CD4-positive, alpha-beta T cell treated with Interferon gamma for 1 hour (primary cell): ENCODE results near the gene CDR2.

Experiments used
- DNase-seq: peaks from one replicate; pipeline ENCODE4 v3.0.0-alpha.2; 2020

The CDR2 gene

GRCh38 chr16:22348291-22348690, 26.1 kb downstream of the CDR2 start:
- DNase-seq, result no peak

- no peak for DNase-seq
Measured at GRCh38 chr16:22347100-22347820, 27.2 kb downstream of the CDR2 start.

- no peak for DNase-seq
Measured at GRCh38 chr16:22346483-22346882, 27.9 kb downstream of the CDR2 start.

GRCh38 chr16:22342082-22342481, 32.3 kb downstream of the CDR2 start:
- DNase-seq, result no peak

GRCh38 chr16:22340945-22341344, 33.5 kb downstream of the CDR2 start:
- no peak for DNase-seq

- no peak for DNase-seq
Measured at GRCh38 chr16:22337849-22338635, 36.4 kb downstream of the CDR2 start.

GRCh38 chr16:22337045-22337444, 37.4 kb downstream of the CDR2 start:
- no peak for DNase-seq

GRCh38 chr16:22336581-22336980, 37.8 kb downstream of the CDR2 start:
- DNase-seq, result no peak

- DNase-seq, result no peak
Measured at GRCh38 chr16:22335668-22336246, 38.7 kb downstream of the CDR2 start.

- no peak for DNase-seq
Measured at GRCh38 chr16:22333457-22333994, 40.9 kb downstream of the CDR2 start.

GRCh38 chr16:22330326-22330725, 44.1 kb downstream of the CDR2 start:
- no peak for DNase-seq

GRCh38 chr16:22329199-22329695, 45.2 kb downstream of the CDR2 start:
- no peak for DNase-seq

- no peak for DNase-seq
Measured at GRCh38 chr16:22328081-22328725, 46.2 kb downstream of the CDR2 start.

GRCh38 chr16:22327446-22327775, 47.0 kb downstream of the CDR2 start:
- no peak for DNase-seq

GRCh38 chr16:22326771-22327445, 47.5 kb downstream of the CDR2 start:
- DNase-seq, result no peak

GRCh38 chr16:22326369-22326652, 48.1 kb downstream of the CDR2 start:
- no peak for DNase-seq

GRCh38 chr16:22325598-22326368, 48.6 kb downstream of the CDR2 start:
- no peak for DNase-seq

- DNase-seq, result no peak
Measured at GRCh38 chr16:22324787-22325597, 49.4 kb downstream of the CDR2 start.

GRCh38 chr16:22323959-22324786, 50.2 kb downstream of the CDR2 start:
- no peak for DNase-seq
